CD4-positive, alpha-beta T cell treated with Interferon alpha-2 for 1 hour (primary cell): ENCODE data around the gene SELENOO.

Source experiments
- DNase-seq, 2 donors: peaks; one replicate each; pipeline ENCODE4 v3.0.0-alpha.2; 2020 to 2022

SELENOO gene

GRCh38 chr22:50173311-50173982 is 27.4 kb upstream of the SELENOO start:
- no peak for DNase-seq

GRCh38 chr22:50173983-50174355 is 26.8 kb upstream of the SELENOO start:
- DNase-seq: no peak

- no peak for DNase-seq
Measured at GRCh38 chr22:50174382-50175190, 26.2 kb upstream of the SELENOO start.

GRCh38 chr22:50175191-50175461 is 25.7 kb upstream of the SELENOO start:
- DNase-seq: no peak

- no peak for DNase-seq
Measured at GRCh38 chr22:50175921-50176849, 24.6 kb upstream of the SELENOO start.

- DNase-seq: no peak
Measured at GRCh38 chr22:50176850-50177536, 23.8 kb upstream of the SELENOO start.

- no peak for DNase-seq
Measured at GRCh38 chr22:50177537-50178470, 23.0 kb upstream of the SELENOO start.

GRCh38 chr22:50178471-50178864 is 22.3 kb upstream of the SELENOO start:
- DNase-seq: no peak

GRCh38 chr22:50178871-50179869 is 21.6 kb upstream of the SELENOO start:
- DNase-seq: no peak

GRCh38 chr22:50179937-50180726 is 20.7 kb upstream of the SELENOO start:
- DNase-seq: no peak

GRCh38 chr22:50180727-50181521 is 19.9 kb upstream of the SELENOO start:
- no peak for DNase-seq

- DNase-seq: no peak
Measured at GRCh38 chr22:50182176-50183081, 18.4 kb upstream of the SELENOO start.

GRCh38 chr22:50183141-50183971 is 17.5 kb upstream of the SELENOO start:
- DNase-seq: no peak

- no peak for DNase-seq
Measured at GRCh38 chr22:50184004-50184901, 16.6 kb upstream of the SELENOO start.

GRCh38 chr22:50184902-50185374 is 15.9 kb upstream of the SELENOO start:
- no peak for DNase-seq
